GM04503 (cell line): Measurements from ENCODE around the gene ACADSB.

Experiments used
- DNase-seq: peaks from one replicate; pipeline ENCODE4 v3.0.0-alpha.2; 2012; ENCODE audit warnings: low read depth

ACADSB gene

GRCh38 chr10:123042708-123043408 lies 34.1 kb downstream of the ACADSB start:
- DNase-seq, result no peak

GRCh38 chr10:123043409-123043925 lies 34.7 kb downstream of the ACADSB start:
- peak; percentile 9 for DNase-seq

- no peak for DNase-seq
Measured at GRCh38 chr10:123044391-123044790, 35.6 kb downstream of the ACADSB start.

GRCh38 chr10:123045961-123046731 lies 37.3 kb downstream of the ACADSB start:
- DNase-seq, result no peak

- no peak for DNase-seq
Measured at GRCh38 chr10:123057968-123058367, 49.2 kb downstream of the ACADSB start.

GRCh38 chr10:123061865-123062264 lies 53.1 kb downstream of the ACADSB start:
- no peak for DNase-seq

- DNase-seq, result no peak
Measured at GRCh38 chr10:123062726-123063125, 53.9 kb downstream of the ACADSB start.

- no peak for DNase-seq
Measured at GRCh38 chr10:123068087-123068853, 59.5 kb downstream of the ACADSB start.

GRCh38 chr10:123069246-123069986 lies 60.6 kb downstream of the ACADSB start:
- no peak for DNase-seq

GRCh38 chr10:123073187-123073586 lies 64.4 kb downstream of the ACADSB start:
- DNase-seq, result no peak

- DNase-seq, result no peak
Measured at GRCh38 chr10:123074215-123074614, 65.4 kb downstream of the ACADSB start.

- no peak for DNase-seq
Measured at GRCh38 chr10:123081896-123082295, 73.1 kb downstream of the ACADSB start.

- no peak for DNase-seq
Measured at GRCh38 chr10:123083811-123084210, 75.0 kb downstream of the ACADSB start.

GRCh38 chr10:123086281-123086680 lies 77.5 kb downstream of the ACADSB start:
- DNase-seq, result no peak

- no peak for DNase-seq
Measured at GRCh38 chr10:123087348-123087747, 78.5 kb downstream of the ACADSB start.

- DNase-seq, result no peak
Measured at GRCh38 chr10:123087786-123088185, 79.0 kb downstream of the ACADSB start.

- no peak for DNase-seq
Measured at GRCh38 chr10:123092635-123093414, 84.0 kb downstream of the ACADSB start.

- DNase-seq, result no peak
Measured at GRCh38 chr10:123093489-123093888, 84.7 kb downstream of the ACADSB start.

- DNase-seq, result no peak
Measured at GRCh38 chr10:123096452-123096851, 87.6 kb downstream of the ACADSB start.

- no peak for DNase-seq
Measured at GRCh38 chr10:123097039-123097438, 88.2 kb downstream of the ACADSB start.
